ENCODE measurements around the gene PGM2. TPM values are rescaled to one million over a fixed set of nuclear protein-coding genes. Genes with fewer than 3 reads are reported as not detected.
"Not testable (repeated sequence)": the region's sequence is repeated elsewhere in the genome, so short reads cannot be mapped to it uniquely, and the experiment has no call there.

The PGM2 gene
- total and polyA plus RNA-seq, 2 donors = 20.5 to 46.2 TPM

- H3K9me3 ChIP-seq (ENCODE audit: control insufficient read depth in 2 of 2, insufficient read depth in 1 of 2, low read length in 1 of 2) = no peaks in the 10 kb centered on the region
- H3K4me1 ChIP-seq (ENCODE audit: control insufficient read depth in 2 of 2, insufficient read depth in 2 of 2, low read length in 2 of 2) = no peaks in the 10 kb centered on the region
- no peaks in the 10 kb centered on the region for H3K27me3 ChIP-seq (ENCODE audit: control insufficient read depth in 2 of 2, insufficient read depth in 1 of 2, low read length in 1 of 2)
- H3K36me3 ChIP-seq (ENCODE audit: control insufficient read depth in 2 of 2, insufficient read depth in 2 of 2, low read length in 1 of 2) = no peaks in the 10 kb centered on the region
- 95% methylated on average over 5 of the region's 5 CpGs for WGBS
- DNase-seq (ENCODE audit: low read depth in 6 of 9, low spot score in 9 of 9) = no peak
- no peak overlapping the region for H3K27ac ChIP-seq (ENCODE audit: low read depth in 1 of 2, low read length in 1 of 2)
- H3K4me3 ChIP-seq (ENCODE audit: low read length in 2 of 2) = no peak overlapping the region
These were observed 21.4 kb upstream of the PGM2 start for GRCh38 chr4:37805091-37805490.

- Histone ChIP-seq H3K4me3 (ENCODE audit: low read length in 2 of 2) (no peak overlapping the region), H3K27ac (ENCODE audit: low read depth in 1 of 2, low read length in 1 of 2) (no peak overlapping the region), H3K4me1 (ENCODE audit: control insufficient read depth in 2 of 2, insufficient read depth in 2 of 2, low read length in 2 of 2) (peaks cover 0 to 4% of the 10 kb centered on the region in 2 donors), H3K36me3 (ENCODE audit: control insufficient read depth in 2 of 2, insufficient read depth in 2 of 2, low read length in 1 of 2) (no peaks in the 10 kb centered on the region), H3K27me3 (ENCODE audit: control insufficient read depth in 2 of 2, insufficient read depth in 1 of 2, low read length in 1 of 2) (no peaks in the 10 kb centered on the region), H3K9me3 (ENCODE audit: control insufficient read depth in 2 of 2, insufficient read depth in 1 of 2, low read length in 1 of 2) (no peaks in the 10 kb centered on the region)
- no peak for DNase-seq (ENCODE audit: low read depth in 6 of 9, low spot score in 9 of 9)
- 100% methylated on average over 1 of the region's 1 CpG for WGBS
These were observed 13.8 kb upstream of the PGM2 start for GRCh38 chr4:37812713-37813112.

DNA sequence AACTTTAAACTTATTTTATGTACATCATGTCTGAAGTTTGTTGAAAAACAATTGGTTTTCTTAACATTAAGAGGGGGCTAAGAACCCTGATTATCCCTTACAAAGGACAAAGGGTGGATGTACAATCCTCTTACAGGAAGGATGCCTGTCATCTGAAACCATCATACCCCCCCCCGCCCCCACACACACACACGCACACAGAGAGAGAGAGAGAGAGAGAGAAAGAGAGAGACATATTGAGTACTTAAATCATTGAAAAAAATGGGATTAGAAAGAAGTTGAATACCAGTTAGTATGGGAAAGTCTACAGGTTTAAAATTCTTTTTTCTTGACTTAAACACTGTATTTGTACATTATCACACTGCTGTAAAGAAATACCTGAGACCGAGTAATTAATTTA lies 10.9 kb upstream of the PGM2 start:
- Histone ChIP-seq H3K27me3 (ENCODE audit: control insufficient read depth in 2 of 2, insufficient read depth in 1 of 2, low read length in 1 of 2) (no peaks in the 10 kb centered on the region), H3K36me3 (ENCODE audit: control insufficient read depth in 2 of 2, insufficient read depth in 2 of 2, low read length in 1 of 2) (no peaks in the 10 kb centered on the region), H3K27ac (ENCODE audit: low read depth in 1 of 2, low read length in 1 of 2) (peak overlapping the region in 1 of 2 donors; percentile 37), H3K4me1 (ENCODE audit: control insufficient read depth in 2 of 2, insufficient read depth in 2 of 2, low read length in 2 of 2) (peaks cover 0 to 4% of the 10 kb centered on the region in 2 donors), H3K9me3 (ENCODE audit: control insufficient read depth in 2 of 2, insufficient read depth in 1 of 2, low read length in 1 of 2) (no peaks in the 10 kb centered on the region), H3K4me3 (ENCODE audit: low read length in 2 of 2) (no peak overlapping the region)
- no peak for DNase-seq (ENCODE audit: low read depth in 6 of 9, low spot score in 9 of 9)
- 37% methylated on average over 3 of the region's 3 CpGs for WGBS

- DNase-seq (ENCODE audit: low read depth in 6 of 9, low spot score in 9 of 9) = peak in 3 of 9 donors; percentile 20 to 55 (median 26)
- H3K27ac ChIP-seq (ENCODE audit: low read depth in 1 of 2, low read length in 1 of 2) = peak overlapping the region in 1 of 2 donors; percentile 37
- H3K27me3 ChIP-seq (ENCODE audit: control insufficient read depth in 2 of 2, insufficient read depth in 1 of 2, low read length in 1 of 2) = no peaks in the 10 kb centered on the region
- 34% methylated on average over 2 of the region's 2 CpGs for WGBS
- no peaks in the 10 kb centered on the region for H3K9me3 ChIP-seq (ENCODE audit: control insufficient read depth in 2 of 2, insufficient read depth in 1 of 2, low read length in 1 of 2)
- no peaks in the 10 kb centered on the region for H3K36me3 ChIP-seq (ENCODE audit: control insufficient read depth in 2 of 2, insufficient read depth in 2 of 2, low read length in 1 of 2)
- H3K4me1 ChIP-seq (ENCODE audit: control insufficient read depth in 2 of 2, insufficient read depth in 2 of 2, low read length in 2 of 2) = peaks cover 0 to 4% of the 10 kb centered on the region in 2 donors
- no peak overlapping the region for H3K4me3 ChIP-seq (ENCODE audit: low read length in 2 of 2)
These were observed 10.5 kb upstream of the PGM2 start for GRCh38 chr4:37816006-37816405.

GRCh38 chr4:37816719-37817118 lies 9.8 kb upstream of the PGM2 start:
- 95% methylated on average over 3 of the region's 3 CpGs for WGBS
- Histone ChIP-seq H3K9me3 (ENCODE audit: control insufficient read depth in 2 of 2, insufficient read depth in 1 of 2, low read length in 1 of 2) (no peaks in the 10 kb centered on the region), H3K4me1 (ENCODE audit: control insufficient read depth in 2 of 2, insufficient read depth in 2 of 2, low read length in 2 of 2) (peaks cover 0 to 4% of the 10 kb centered on the region in 2 donors), H3K27me3 (ENCODE audit: control insufficient read depth in 2 of 2, insufficient read depth in 1 of 2, low read length in 1 of 2) (no peaks in the 10 kb centered on the region), H3K27ac (ENCODE audit: low read depth in 1 of 2, low read length in 1 of 2) (no peak overlapping the region), H3K36me3 (ENCODE audit: control insufficient read depth in 2 of 2, insufficient read depth in 2 of 2, low read length in 1 of 2) (no peaks in the 10 kb centered on the region), H3K4me3 (ENCODE audit: low read length in 2 of 2) (no peak overlapping the region)
- DNase-seq (ENCODE audit: low read depth in 6 of 9, low spot score in 9 of 9) = no peak

DNA sequence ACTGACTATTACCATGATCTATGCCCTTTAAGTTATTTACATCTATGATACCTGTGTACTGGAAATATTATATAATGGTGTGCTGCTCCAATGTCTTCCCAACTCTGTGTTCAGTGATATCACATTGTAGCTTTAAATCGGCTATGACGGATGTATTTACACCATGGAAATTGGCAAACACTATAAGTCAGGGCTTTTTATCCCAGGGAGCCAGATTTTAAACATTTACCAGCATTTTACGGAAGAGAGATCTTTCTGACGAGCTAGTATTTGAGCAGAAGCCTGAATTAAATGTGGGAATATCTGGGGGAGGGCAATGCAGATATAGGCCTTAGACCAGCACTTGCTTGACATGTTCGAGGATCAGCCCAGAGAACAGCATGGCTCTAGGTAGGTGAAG lies 7.7 kb upstream of the PGM2 start:
- Histone ChIP-seq H3K36me3 (ENCODE audit: control insufficient read depth in 2 of 2, insufficient read depth in 2 of 2, low read length in 1 of 2) (no peaks in the 10 kb centered on the region), H3K4me3 (ENCODE audit: low read length in 2 of 2) (no peak overlapping the region), H3K27me3 (ENCODE audit: control insufficient read depth in 2 of 2, insufficient read depth in 1 of 2, low read length in 1 of 2) (no peaks in the 10 kb centered on the region), H3K9me3 (ENCODE audit: control insufficient read depth in 2 of 2, insufficient read depth in 1 of 2, low read length in 1 of 2) (no peaks in the 10 kb centered on the region), H3K27ac (ENCODE audit: low read depth in 1 of 2, low read length in 1 of 2) (no peak overlapping the region), H3K4me1 (ENCODE audit: control insufficient read depth in 2 of 2, insufficient read depth in 2 of 2, low read length in 2 of 2) (peaks cover 0 to 4% of the 10 kb centered on the region in 2 donors)
- WGBS = 98% methylated on average over 5 of the region's 5 CpGs
- no peak for DNase-seq (ENCODE audit: low read depth in 6 of 9, low spot score in 9 of 9)

- H3K4me3 ChIP-seq (ENCODE audit: low read length in 2 of 2); H3K27ac ChIP-seq (ENCODE audit: low read depth in 1 of 2, low read length in 1 of 2); H3K27me3 ChIP-seq (ENCODE audit: control insufficient read depth in 2 of 2, insufficient read depth in 1 of 2, low read length in 1 of 2); H3K36me3 ChIP-seq (ENCODE audit: control insufficient read depth in 2 of 2, insufficient read depth in 2 of 2, low read length in 1 of 2); DNase-seq (ENCODE audit: low read depth in 6 of 9, low spot score in 9 of 9); H3K4me1 ChIP-seq (ENCODE audit: control insufficient read depth in 2 of 2, insufficient read depth in 2 of 2, low read length in 2 of 2); H3K9me3 ChIP-seq (ENCODE audit: control insufficient read depth in 2 of 2, insufficient read depth in 1 of 2, low read length in 1 of 2): not testable (repeated sequence)
- 97% methylated on average over 24 of the region's 28 CpGs for WGBS
These were observed 6.0 kb upstream of the PGM2 start for GRCh38 chr4:37820458-37820857.

DNA sequence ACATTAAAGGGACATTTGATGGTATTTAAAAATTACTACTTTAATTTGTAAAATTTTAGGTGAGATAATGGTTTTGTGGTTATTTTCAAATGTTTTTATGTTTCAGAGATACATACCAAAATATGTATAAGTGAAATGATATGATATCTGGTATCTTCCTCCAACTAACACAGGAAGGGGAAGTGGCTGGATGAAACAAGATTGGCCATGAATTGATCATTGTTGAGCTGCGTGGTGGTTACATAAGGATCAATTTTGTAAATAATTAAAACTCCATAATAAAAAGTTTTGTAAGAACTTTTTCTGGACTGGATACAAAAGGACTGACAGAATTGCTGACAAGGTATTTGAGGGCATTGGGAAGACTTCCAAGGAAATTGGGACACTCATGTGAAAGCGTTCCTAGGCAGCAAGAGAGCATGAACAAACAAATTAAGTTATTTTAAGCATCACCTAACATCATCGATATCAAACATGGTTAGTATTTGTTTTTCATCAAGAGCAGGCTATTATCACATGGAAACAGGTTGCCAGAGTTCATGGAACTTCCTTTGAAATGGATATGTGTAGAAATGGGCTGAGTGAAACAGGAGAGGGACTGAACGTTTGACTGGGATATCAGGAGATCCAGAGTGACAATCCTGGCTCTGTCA lies 4.4 kb upstream of the PGM2 start:
- Histone ChIP-seq H3K4me1 (ENCODE audit: control insufficient read depth in 2 of 2, insufficient read depth in 2 of 2, low read length in 2 of 2) (peaks cover 0 to under 1% of the 10 kb centered on the region in 2 donors), H3K9me3 (ENCODE audit: control insufficient read depth in 2 of 2, insufficient read depth in 1 of 2, low read length in 1 of 2) (no peaks in the 10 kb centered on the region), H3K4me3 (ENCODE audit: low read length in 2 of 2) (no peak overlapping the region), H3K36me3 (ENCODE audit: control insufficient read depth in 2 of 2, insufficient read depth in 2 of 2, low read length in 1 of 2) (no peaks in the 10 kb centered on the region), H3K27me3 (ENCODE audit: control insufficient read depth in 2 of 2, insufficient read depth in 1 of 2, low read length in 1 of 2) (peaks cover 0 to 2% of the 10 kb centered on the region in 2 donors), H3K27ac (ENCODE audit: low read depth in 1 of 2, low read length in 1 of 2) (no peak overlapping the region)
- 86% methylated on average over 4 of the region's 4 CpGs for WGBS
- no peak for DNase-seq (ENCODE audit: low read depth in 6 of 9, low spot score in 9 of 9)

DNA sequence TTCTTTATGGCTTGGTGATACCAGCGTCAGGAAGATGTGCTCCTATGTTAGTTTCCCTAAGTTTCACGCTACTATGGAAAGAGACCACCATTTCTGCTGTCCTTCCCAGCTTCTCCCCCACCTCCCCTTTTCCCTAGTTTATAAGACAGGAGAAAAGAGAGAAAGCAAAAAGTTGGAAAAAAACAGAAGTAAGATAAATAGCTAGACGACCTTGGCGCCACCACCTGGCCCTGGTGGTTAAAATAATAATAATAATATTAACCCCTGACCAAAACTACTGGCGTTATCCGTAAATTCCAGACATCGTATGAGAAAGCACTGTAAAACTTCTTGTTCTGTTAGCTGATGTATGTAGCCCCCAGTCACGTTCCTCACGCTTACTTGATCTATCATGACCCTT lies 985 bp upstream of the PGM2 start:
- H3K27me3 ChIP-seq (ENCODE audit: control insufficient read depth in 2 of 2, insufficient read depth in 1 of 2, low read length in 1 of 2); DNase-seq (ENCODE audit: low read depth in 6 of 9, low spot score in 9 of 9); H3K27ac ChIP-seq (ENCODE audit: low read depth in 1 of 2, low read length in 1 of 2); H3K36me3 ChIP-seq (ENCODE audit: control insufficient read depth in 2 of 2, insufficient read depth in 2 of 2, low read length in 1 of 2); H3K9me3 ChIP-seq (ENCODE audit: control insufficient read depth in 2 of 2, insufficient read depth in 1 of 2, low read length in 1 of 2): not testable (repeated sequence)
- Histone ChIP-seq H3K4me3 (ENCODE audit: low read length in 2 of 2) (peak overlapping the region; percentile 90 to 93), H3K4me1 (ENCODE audit: control insufficient read depth in 2 of 2, insufficient read depth in 2 of 2, low read length in 2 of 2) (peaks cover 4 to 12% of the 10 kb centered on the region in 2 donors)
- whole genome bisulfite sequencing = 8% methylated on average over 9 of the region's 9 CpGs

Data from thymus (tissue), 11 donors.